BE2C (cell line): ENCODE measurements around the gene RORC.
"Not testable (repeated sequence)": the region's sequence is repeated elsewhere in the genome, so short reads cannot be mapped to it uniquely, and the experiment has no call there.

Source experiments
- DNase-seq: peaks from one replicate; pipeline ENCODE4 v3.0.0-alpha.2; 2020
- H3K27me3 ChIP-seq: fragments of 250-450 bp; sonication (Bioruptor Pico); 2 replicates; pipeline ENCODE4 v1.5.1; 2020; ENCODE audit warnings: mild to moderate bottlenecking
- H3K36me3 ChIP-seq: fragments of 250-450 bp; sonication (Bioruptor Pico); 2 replicates; pipeline ENCODE4 v1.5.1; 2020; ENCODE audit warnings: mild to moderate bottlenecking
- H3K4me1 ChIP-seq: fragments of 250-450 bp; sonication (Bioruptor Pico); 2 replicates; pipeline ENCODE4 v1.5.1; 2020
- H3K4me3 ChIP-seq: 2 replicates; pipeline ENCODE4 v1.5.1; 2011; ENCODE audit warnings: low read depth, low read length
- H3K9me3 ChIP-seq: fragments of 250-450 bp; sonication (Bioruptor Pico); 2 replicates; pipeline ENCODE4 v1.5.1; 2020
- TF ChIP-seq, protein P1 (sequence below): IDR thresholded peaks from 2 replicates; pipeline ENCODE4 v1.5.1; 2012; ENCODE audit warnings: mild to moderate bottlenecking, low read depth, low read length

Gene RORC

DNA sequence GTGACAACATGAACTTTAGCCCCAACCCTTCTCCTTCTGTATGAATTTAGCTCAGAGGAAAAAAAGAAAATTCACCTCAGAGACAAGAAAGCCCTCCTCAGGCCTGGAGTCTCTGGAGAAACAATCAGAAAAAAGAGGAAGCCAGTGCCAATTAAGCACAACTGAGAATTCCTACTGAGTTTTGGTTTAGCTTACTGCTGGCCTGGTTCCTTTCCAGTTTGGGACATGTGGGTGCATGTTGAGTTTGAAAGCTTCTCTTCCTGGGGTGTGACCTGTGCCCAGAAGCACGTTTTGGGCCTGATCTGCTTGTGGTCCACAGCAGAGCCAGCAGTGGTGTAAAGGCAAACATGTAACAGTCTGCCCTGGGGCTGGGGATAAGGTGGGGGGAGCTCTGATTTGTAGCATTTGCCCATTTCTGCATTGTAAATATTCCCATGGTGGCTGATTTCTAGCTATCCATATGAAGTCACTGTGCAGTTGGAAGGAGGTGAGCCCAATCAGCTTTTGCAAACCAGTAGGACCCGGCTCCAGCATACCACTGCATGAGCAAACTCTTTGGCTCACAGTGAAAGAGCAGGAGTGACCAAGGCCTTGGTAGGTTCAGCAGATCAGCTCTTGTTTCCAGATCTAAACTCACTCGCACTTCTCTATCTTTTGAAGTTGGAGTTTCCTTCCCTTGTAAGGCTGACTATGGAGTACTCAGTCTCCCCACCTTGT is 26.6 kb upstream of the RORC start:
- no peaks in the 10 kb centered on the region for H3K36me3 ChIP-seq
- TF ChIP-seq, protein P1, sequence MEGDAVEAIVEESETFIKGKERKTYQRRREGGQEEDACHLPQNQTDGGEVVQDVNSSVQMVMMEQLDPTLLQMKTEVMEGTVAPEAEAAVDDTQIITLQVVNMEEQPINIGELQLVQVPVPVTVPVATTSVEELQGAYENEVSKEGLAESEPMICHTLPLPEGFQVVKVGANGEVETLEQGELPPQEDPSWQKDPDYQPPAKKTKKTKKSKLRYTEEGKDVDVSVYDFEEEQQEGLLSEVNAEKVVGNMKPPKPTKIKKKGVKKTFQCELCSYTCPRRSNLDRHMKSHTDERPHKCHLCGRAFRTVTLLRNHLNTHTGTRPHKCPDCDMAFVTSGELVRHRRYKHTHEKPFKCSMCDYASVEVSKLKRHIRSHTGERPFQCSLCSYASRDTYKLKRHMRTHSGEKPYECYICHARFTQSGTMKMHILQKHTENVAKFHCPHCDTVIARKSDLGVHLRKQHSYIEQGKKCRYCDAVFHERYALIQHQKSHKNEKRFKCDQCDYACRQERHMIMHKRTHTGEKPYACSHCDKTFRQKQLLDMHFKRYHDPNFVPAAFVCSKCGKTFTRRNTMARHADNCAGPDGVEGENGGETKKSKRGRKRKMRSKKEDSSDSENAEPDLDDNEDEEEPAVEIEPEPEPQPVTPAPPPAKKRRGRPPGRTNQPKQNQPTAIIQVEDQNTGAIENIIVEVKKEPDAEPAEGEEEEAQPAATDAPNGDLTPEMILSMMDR = no peak
- H3K27me3 ChIP-seq = no peaks in the 10 kb centered on the region
- DNase-seq = no peak
- H3K9me3 ChIP-seq = no peaks in the 10 kb centered on the region
- no peak overlapping the region for H3K4me3 ChIP-seq
- H3K4me1 ChIP-seq = no peaks in the 10 kb centered on the region

DNA sequence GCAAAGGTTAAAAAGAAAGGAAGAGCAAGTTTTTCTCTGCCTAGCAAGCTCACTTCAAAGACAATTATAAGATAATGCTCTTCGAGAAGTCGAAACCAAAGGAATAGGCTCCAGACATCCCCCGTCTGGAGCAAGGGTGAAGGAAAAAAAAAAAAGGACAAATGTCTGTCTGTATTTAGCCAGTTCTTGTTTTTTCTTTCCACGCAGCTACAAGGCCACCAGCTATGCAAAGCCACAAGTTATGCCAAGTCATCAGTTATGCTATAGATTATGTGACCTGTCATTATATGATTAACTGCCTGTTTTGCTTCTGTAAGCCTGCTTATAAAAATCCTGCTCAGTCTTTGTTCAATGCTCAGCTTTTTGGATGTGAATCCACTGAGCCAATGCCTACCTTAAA is 24.3 kb upstream of the RORC start:
- H3K36me3 ChIP-seq = no peaks in the 10 kb centered on the region
- H3K4me3 ChIP-seq = no peak overlapping the region
- H3K9me3 ChIP-seq = no peaks in the 10 kb centered on the region
- TF ChIP-seq, protein P1 = no peak
- DNase-seq = no peak
- peaks cover 2% of the 10 kb centered on the region; the same call in 1 of the 2 replicates for H3K4me1 ChIP-seq
- H3K27me3 ChIP-seq = no peaks in the 10 kb centered on the region

DNA sequence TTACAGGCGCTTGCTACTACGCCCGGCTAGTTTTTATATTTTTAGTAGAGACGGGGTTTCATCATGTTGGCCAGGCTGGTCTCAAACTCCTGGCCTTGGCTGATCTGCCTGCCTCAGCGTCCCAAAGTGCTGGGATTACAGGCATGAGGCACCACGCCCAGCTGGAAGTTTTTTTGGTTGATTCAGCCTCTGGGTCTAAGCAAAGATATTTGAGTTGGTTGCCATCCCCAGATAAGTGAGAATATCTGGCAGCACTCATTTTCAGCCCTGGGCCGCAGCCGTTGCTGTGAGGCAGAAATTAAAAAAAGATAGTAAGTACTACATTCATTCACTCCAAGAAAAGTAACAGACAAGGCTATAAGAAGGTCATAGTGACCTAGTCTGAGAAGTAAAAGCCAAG is 23.9 kb upstream of the RORC start:
- not testable (repeated sequence) for H3K4me3 ChIP-seq, DNase-seq, H3K27me3 ChIP-seq, H3K36me3 ChIP-seq, H3K4me1 ChIP-seq, H3K9me3 ChIP-seq

DNA sequence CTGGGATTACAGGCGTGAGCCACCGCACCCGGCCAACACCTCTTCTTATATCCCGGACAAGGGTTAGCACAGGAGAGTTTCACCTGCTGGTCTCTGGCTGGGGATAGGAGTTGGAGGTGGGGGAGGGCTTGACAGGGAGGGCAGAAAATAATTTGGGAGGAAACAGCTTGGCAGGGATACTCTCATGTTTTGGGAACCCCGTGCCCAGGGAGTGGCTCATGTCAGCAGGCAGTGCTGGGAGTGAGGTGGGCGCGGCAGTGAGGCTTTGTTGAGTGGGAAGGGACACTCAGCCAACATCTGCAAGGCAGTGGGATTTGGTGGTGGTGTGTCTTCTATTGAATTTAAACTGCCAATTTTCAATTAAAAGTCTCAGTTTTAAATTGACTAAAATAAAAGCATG is 23.1 kb upstream of the RORC start:
- H3K9me3 ChIP-seq = no peaks in the 10 kb centered on the region
- H3K27me3 ChIP-seq = no peaks in the 10 kb centered on the region

DNA sequence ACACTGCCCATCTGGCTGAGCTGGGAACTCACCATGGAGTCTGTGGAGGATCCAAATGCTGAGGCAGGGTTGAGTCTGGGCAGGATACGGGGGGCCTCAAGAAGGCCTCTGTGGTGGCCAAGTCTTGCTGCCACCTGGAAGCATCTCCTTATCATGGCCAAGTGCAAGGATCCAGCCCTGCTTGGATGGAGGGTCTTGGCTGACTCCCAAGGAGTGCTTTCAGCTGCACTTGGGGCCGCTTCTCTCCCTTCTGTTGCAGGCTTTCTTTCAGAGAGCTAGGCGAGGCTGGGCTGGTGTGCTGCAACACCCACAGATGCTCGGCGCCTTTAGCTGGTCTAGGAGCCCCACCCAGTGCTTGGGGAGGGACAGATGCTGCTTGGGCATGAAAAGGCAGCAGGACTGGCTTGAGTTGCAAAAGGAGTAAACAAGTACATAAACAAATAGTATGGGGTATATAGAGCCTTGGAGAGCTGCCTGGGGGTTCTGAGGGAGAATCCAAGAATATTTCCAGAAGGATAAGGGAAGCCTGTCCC is 21.9 kb upstream of the RORC start, which contains the start of gene THEM5:
TSS of gene THEM5 (minus strand) at position 302 of the 533 bp plus-strand sequence. CDS start at position 155, 147 bp downstream.
- no peak for DNase-seq
- H3K27me3 ChIP-seq = no peaks in the 10 kb centered on the region
- no peaks in the 10 kb centered on the region for H3K9me3 ChIP-seq
- H3K4me3 ChIP-seq = no peak within 1 kb of the TSS
- no peaks in the 10 kb centered on the region for H3K36me3 ChIP-seq
- H3K4me1 ChIP-seq = peaks cover 7% of the 10 kb centered on the region
- TF ChIP-seq, protein P1 = no peak

More for the DNA sequence above, 23.1 kb upstream of the RORC start:
- DNase-seq = no peak
- TF ChIP-seq, protein P1 = no peak
- peaks cover 4% of the 10 kb centered on the region; the same call in 1 of the 2 replicates for H3K4me1 ChIP-seq
- H3K36me3 ChIP-seq = no peaks in the 10 kb centered on the region
- H3K4me3 ChIP-seq = no peak overlapping the region

DNA sequence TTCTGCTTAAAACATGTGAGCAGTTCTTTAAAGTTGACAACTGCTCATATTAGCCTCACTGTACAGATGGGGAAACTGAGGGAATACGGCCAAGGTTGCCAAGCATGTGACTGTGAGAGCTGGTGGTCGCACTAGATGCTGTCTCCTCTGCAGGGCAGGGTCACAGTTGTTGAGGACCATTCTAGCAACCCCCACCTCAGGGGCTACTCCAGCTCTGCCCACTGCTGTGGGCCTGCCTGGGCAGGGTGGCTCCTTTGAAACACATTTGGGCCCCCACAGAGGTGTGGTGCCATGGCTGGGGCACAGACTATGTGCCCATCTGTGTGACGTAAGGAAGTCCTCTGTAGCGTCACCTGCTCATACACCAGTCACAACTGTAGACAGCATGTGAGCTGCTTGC is 21.1 kb upstream of the RORC start:
- Histone ChIP-seq H3K36me3 (no peaks in the 10 kb centered on the region), H3K9me3 (no peaks in the 10 kb centered on the region), H3K4me3 (no peak overlapping the region), H3K4me1 (peaks cover 7% of the 10 kb centered on the region), H3K27me3 (no peaks in the 10 kb centered on the region)
- TF ChIP-seq, protein P1 = no peak
- no peak for DNase-seq
